Epithelial cell of proximal tubule (primary cell): ENCODE measurements around the gene NPR3. TPM values are rescaled to one million over a fixed set of nuclear protein-coding genes. Genes with fewer than 3 reads are reported as not detected.

ENCODE experiments used
- DNase-seq: peaks from one replicate; pipeline ENCODE4 v3.0.0-alpha.2; 2011; ENCODE audit warnings: low read depth
- H3K4me3 ChIP-seq: 2 replicates; pipeline ENCODE4 v1.5.1; 2011; ENCODE audit warnings: low read depth, mild to moderate bottlenecking, low read length
- total RNA-seq: library from RNA; depleted of rRNA; stranded (reverse); fragments of >200 nt; gene quantifications from 2 replicates; pipeline ENCODE4 v1.2.3, GENCODE V29; 2015
- TF ChIP-seq, protein P1 (sequence below): conservative IDR thresholded peaks from 2 replicates; pipeline ENCODE4 v1.5.1; 2012; ENCODE audit warnings: low read depth, mild to moderate bottlenecking, low read length

The NPR3 gene
- total RNA-seq, 1 donor from 2014 or later, result 0.29 TPM

DNA sequence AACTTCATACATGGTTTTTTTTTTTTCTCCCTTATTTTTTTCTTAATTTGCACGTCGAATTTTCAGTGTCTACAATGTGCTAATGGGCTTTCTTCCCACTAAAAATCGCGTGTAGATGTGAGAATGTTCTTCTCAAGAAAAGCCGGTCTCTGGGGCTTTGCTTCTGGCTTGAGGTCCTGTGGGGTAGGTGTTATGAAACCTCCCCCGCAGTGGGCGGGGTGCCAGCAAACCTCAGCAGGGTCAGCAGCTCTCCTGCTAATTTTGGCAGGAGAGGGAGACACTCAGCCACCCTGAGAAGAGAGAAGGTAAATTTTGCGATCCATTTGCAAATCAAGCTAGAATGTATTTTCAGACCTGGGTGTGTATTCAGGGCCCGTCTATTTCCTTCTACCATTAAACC lies 59.9 kb downstream of the NPR3 start:
- DNase-seq, result no peak
- TF ChIP-seq, protein P1, sequence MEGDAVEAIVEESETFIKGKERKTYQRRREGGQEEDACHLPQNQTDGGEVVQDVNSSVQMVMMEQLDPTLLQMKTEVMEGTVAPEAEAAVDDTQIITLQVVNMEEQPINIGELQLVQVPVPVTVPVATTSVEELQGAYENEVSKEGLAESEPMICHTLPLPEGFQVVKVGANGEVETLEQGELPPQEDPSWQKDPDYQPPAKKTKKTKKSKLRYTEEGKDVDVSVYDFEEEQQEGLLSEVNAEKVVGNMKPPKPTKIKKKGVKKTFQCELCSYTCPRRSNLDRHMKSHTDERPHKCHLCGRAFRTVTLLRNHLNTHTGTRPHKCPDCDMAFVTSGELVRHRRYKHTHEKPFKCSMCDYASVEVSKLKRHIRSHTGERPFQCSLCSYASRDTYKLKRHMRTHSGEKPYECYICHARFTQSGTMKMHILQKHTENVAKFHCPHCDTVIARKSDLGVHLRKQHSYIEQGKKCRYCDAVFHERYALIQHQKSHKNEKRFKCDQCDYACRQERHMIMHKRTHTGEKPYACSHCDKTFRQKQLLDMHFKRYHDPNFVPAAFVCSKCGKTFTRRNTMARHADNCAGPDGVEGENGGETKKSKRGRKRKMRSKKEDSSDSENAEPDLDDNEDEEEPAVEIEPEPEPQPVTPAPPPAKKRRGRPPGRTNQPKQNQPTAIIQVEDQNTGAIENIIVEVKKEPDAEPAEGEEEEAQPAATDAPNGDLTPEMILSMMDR, result no peak
- no peak overlapping the region for H3K4me3 ChIP-seq

DNA sequence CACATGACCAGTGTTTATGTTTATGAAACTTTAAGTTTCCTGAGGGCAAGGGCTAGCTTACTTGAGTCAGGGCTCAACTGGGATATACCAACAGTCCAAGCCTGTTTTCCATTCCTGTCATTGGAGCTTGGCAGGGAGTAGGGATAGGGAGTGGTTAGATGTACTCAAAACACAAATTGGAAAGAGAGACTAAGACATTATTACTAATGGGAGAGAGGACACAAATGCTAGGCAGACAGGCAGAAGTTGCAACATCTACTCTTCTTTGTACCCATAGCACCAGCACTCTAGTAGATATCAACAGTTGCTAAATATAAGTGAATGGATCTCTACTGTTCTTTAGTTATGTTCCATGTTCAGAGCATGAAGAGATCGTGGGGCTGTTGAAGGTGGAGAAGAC lies 62.8 kb downstream of the NPR3 start:
- DNase-seq, result no peak
- H3K4me3 ChIP-seq, result no peak overlapping the region
- TF ChIP-seq, protein P1, result no peak

DNA sequence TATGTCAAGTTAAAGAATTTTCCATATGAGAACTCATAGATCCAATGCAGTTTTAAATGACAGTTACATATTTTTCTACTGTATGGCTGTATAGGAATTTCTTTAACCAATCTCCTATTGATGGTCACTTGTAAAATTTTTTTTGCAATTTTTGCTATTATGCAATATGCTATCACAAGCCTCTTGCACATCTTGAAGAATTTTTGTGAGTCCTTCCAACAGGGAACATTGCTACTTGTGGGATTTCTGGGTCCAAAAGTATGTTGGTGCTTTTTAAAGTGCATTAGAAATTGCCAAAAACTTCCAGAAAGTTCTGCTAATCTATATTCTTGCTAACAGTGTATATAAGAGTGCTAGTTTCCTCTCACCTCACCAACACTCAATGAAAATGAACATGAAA lies 65.1 kb downstream of the NPR3 start:
- TF ChIP-seq, protein P1, result no peak
- H3K4me3 ChIP-seq, result no peak overlapping the region
- no peak for DNase-seq

DNA sequence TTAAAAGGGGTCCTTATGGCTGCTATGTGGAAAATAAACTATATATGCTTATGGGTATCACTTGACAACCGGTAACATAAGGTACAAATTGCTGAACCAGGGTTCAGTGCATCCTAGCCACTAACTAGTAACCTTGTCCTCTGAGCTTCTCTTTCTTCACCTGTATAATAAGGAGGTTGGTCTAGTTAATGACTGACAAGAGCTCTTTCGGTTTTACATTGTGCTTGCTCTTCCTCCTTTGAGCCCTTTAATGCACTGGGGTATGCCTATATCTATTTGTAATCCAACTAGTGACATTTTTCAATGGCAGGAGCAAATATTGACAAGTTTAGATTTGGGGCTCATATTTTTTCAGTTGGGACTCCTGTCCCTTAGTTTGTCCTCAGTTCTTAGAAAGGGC lies 66.1 kb downstream of the NPR3 start:
- no peak for DNase-seq
- TF ChIP-seq, protein P1, result no peak
- no peak overlapping the region for H3K4me3 ChIP-seq

GRCh38 chr5:32777733-32778132 lies 66.6 kb downstream of the NPR3 start:
- TF ChIP-seq, protein P1, result no peak
- H3K4me3 ChIP-seq, result no peak overlapping the region
- DNase-seq, result no peak

DNA sequence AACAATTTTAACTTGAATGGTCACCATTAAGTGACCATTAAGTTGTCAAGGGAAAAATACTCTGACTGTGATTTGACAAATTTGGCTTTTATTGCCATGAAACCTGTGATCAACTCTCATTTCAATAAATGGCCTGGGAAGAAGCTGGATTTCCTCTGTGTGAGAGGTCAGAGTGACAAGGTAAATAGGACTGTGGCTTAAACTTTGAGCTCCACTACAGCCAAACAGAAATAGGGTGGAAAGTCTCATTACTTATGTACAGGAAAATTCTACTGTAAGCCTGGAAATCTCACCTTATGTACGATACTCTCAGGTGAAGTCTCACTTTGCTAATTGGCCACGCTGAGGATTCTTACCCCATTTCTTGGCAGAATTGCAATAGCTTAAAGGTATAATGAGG lies 67.3 kb downstream of the NPR3 start:
- DNase-seq, result no peak
- TF ChIP-seq, protein P1, result no peak

GRCh38 chr5:32779754-32780415 lies 68.8 kb downstream of the NPR3 start:
- no peak overlapping the region for H3K4me3 ChIP-seq
- no peak for DNase-seq
- TF ChIP-seq, protein P1, result no peak

More for the DNA sequence above, 67.3 kb downstream of the NPR3 start:
- no peak overlapping the region for H3K4me3 ChIP-seq
